Fibroblast of skin of back (primary cell): ENCODE measurements around the gene CDH6.

Experiments used
- DNase-seq: peaks from one replicate; pipeline ENCODE4 v3.0.0-alpha.2; 2013

Gene CDH6

GRCh38 chr5:31378136-31378535, 184.7 kb downstream of the CDH6 start:
- DNase-seq: no peak
